WERI-Rb-1 (cell line): Measurements from ENCODE around the gene OXTR.

Source experiments
- DNase-seq: peaks from one replicate; pipeline ENCODE4 v3.0.0-alpha.2; 2020
- H3K27ac ChIP-seq: fragments of 250-450 bp; sonication (Bioruptor Pico); 2 replicates; pipeline ENCODE4 v1.5.1; 2020; ENCODE audit warnings: mild to moderate bottlenecking, moderate library complexity
- H3K27me3 ChIP-seq: fragments of 250-450 bp; sonication (Bioruptor Pico); 2 replicates; pipeline ENCODE4 v1.5.1; 2021; ENCODE audit warnings: mild to moderate bottlenecking, low read depth, moderate library complexity; ENCODE audit not compliant: insufficient read depth, severe bottlenecking
- H3K36me3 ChIP-seq: fragments of 250-450 bp; sonication (Bioruptor Pico); 2 replicates; pipeline ENCODE4 v1.5.1; 2020; ENCODE audit warnings: mild to moderate bottlenecking, moderate library complexity
- H3K4me3 ChIP-seq: 2 replicates; pipeline ENCODE4 v1.5.1; 2011; ENCODE audit warnings: low read depth, mild to moderate bottlenecking, control low read depth, low read length
- H3K9me3 ChIP-seq: fragments of 250-450 bp; sonication (Bioruptor Pico); 2 replicates; pipeline ENCODE4 v1.5.1; 2021; ENCODE audit warnings: mild to moderate bottlenecking, moderate library complexity; ENCODE audit not compliant: severe bottlenecking
- CTCF ChIP-seq: IDR thresholded peaks from 2 replicates; pipeline ENCODE4 v1.5.1; 2011; ENCODE audit warnings: low read depth, mild to moderate bottlenecking, control low read depth, inconsistent platforms, low read length

OXTR gene

GRCh38 chr3:8734137-8734878, 35.1 kb downstream of the OXTR start:
- TF ChIP-seq CTCF = no peak
- Histone ChIP-seq H3K27ac (no peak overlapping the region), H3K36me3 (no peaks in the 10 kb centered on the region), H3K27me3 (no peaks in the 10 kb centered on the region), H3K9me3 (no peaks in the 10 kb centered on the region), H3K4me3 (no peak overlapping the region)
- no peak for DNase-seq

GRCh38 chr3:8733332-8734094, 35.9 kb downstream of the OXTR start, which contains the start of gene CAV3:
CAV3 (plus strand) TSS chr3:8733802; CDS start chr3:8733877, 75 bp downstream.
- Histone ChIP-seq H3K4me3 (no peak within 1 kb of the TSS), H3K36me3 (no peaks in the 10 kb centered on the region), H3K27ac (peak within 1 kb of the TSS; percentile 27), H3K9me3 (no peaks in the 10 kb centered on the region), H3K27me3 (no peaks in the 10 kb centered on the region)
- no peak for TF ChIP-seq CTCF
- DNase-seq = peak; percentile 47

- Histone ChIP-seq H3K4me3 (no peak overlapping the region), H3K27ac (no peak overlapping the region), H3K27me3 (no peaks in the 10 kb centered on the region), H3K36me3 (no peaks in the 10 kb centered on the region), H3K9me3 (no peaks in the 10 kb centered on the region)
- DNase-seq = no peak
- TF ChIP-seq CTCF = no peak
Observed at GRCh38 chr3:8732413-8732812, 37.0 kb downstream of the OXTR start.

DNA sequence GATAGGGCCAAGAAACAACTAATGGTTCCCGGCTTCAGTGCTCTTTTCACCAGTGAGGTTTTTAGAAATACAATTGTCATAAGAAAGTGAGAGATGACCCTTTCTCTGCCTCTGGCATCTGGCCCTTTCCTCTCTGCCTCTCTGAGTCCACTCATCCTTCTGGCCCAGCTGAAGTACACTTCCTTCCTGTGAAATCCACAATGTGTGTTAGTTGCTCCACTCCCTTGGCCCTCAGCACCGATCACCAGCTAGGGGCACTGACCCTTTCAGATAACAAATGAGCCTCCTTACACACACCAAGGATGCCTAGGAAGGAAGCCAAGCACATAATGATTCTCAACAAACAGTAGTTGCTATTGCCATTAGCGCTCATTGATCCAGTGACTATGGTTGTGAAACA, 38.8 kb downstream of the OXTR start:
- no peak for DNase-seq
- H3K9me3 ChIP-seq = no peaks in the 10 kb centered on the region
- H3K4me3 ChIP-seq = no peak overlapping the region
- H3K27me3 ChIP-seq = no peaks in the 10 kb centered on the region
- no peak overlapping the region for H3K27ac ChIP-seq
- H3K36me3 ChIP-seq = no peaks in the 10 kb centered on the region
- TF ChIP-seq CTCF = no peak

GRCh38 chr3:8729479-8729878, 39.9 kb downstream of the OXTR start:
- no peak overlapping the region for H3K4me3 ChIP-seq
- H3K9me3 ChIP-seq = no peaks in the 10 kb centered on the region
- no peaks in the 10 kb centered on the region for H3K36me3 ChIP-seq
- no peak for TF ChIP-seq CTCF
- DNase-seq = no peak
- H3K27me3 ChIP-seq = no peaks in the 10 kb centered on the region
- H3K27ac ChIP-seq = no peak overlapping the region
